CMK (cell line): Measurements from ENCODE around the gene INSYN2A.

Source experiments
- DNase-seq: peaks from one replicate; pipeline ENCODE4 v3.0.0-alpha.2; 2010; ENCODE audit warnings: low read depth

The INSYN2A gene

GRCh38 chr10:127196282-127197153, at the start of gene INSYN2A:
INSYN2A (minus strand) TSS chr10:127196591; CDS start chr10:127176395, 20,196 bp downstream.
- DNase-seq = no peak

- DNase-seq = no peak
Measured at GRCh38 chr10:127245456-127245855, 49.1 kb upstream of the INSYN2A start.

- no peak for DNase-seq
Measured at GRCh38 chr10:127243490-127244272, 47.3 kb upstream of the INSYN2A start.

GRCh38 chr10:127242914-127243313, 46.5 kb upstream of the INSYN2A start:
- DNase-seq = no peak

- no peak for DNase-seq
Measured at GRCh38 chr10:127236266-127236665, 39.9 kb upstream of the INSYN2A start.

- DNase-seq = no peak
Measured at GRCh38 chr10:127234306-127234800, 38.0 kb upstream of the INSYN2A start.

- no peak for DNase-seq
Measured at GRCh38 chr10:127228195-127228787, 31.9 kb upstream of the INSYN2A start.

- no peak for DNase-seq
Measured at GRCh38 chr10:127227663-127228062, 31.3 kb upstream of the INSYN2A start.

- no peak for DNase-seq
Measured at GRCh38 chr10:127227027-127227426, 30.6 kb upstream of the INSYN2A start.

GRCh38 chr10:127221281-127221680, 24.9 kb upstream of the INSYN2A start:
- DNase-seq = no peak

GRCh38 chr10:127218658-127219057, 22.3 kb upstream of the INSYN2A start:
- no peak for DNase-seq

- no peak for DNase-seq
Measured at GRCh38 chr10:127216786-127217185, 20.4 kb upstream of the INSYN2A start.

- DNase-seq = no peak
Measured at GRCh38 chr10:127216274-127216673, 19.9 kb upstream of the INSYN2A start.

- no peak for DNase-seq
Measured at GRCh38 chr10:127215866-127216265, 19.5 kb upstream of the INSYN2A start.

GRCh38 chr10:127210936-127211466, 14.6 kb upstream of the INSYN2A start:
- no peak for DNase-seq

GRCh38 chr10:127207081-127207480, 10.7 kb upstream of the INSYN2A start:
- DNase-seq = no peak

GRCh38 chr10:127203067-127203466, 6.7 kb upstream of the INSYN2A start:
- no peak for DNase-seq

- no peak for DNase-seq
Measured at GRCh38 chr10:127200646-127201045, 4.3 kb upstream of the INSYN2A start.

GRCh38 chr10:127198721-127199120, 2.3 kb upstream of the INSYN2A start:
- no peak for DNase-seq

- DNase-seq = no peak
Measured at GRCh38 chr10:127198307-127198706, 1.9 kb upstream of the INSYN2A start.

- DNase-seq = no peak
Measured at GRCh38 chr10:127197154-127197432, 702 bp upstream of the INSYN2A start.

GRCh38 chr10:127195571-127196281, 665 bp downstream of the INSYN2A start:
- no peak for DNase-seq
